Stimulated activated CD4-positive, alpha-beta T cell treated with anti-CD3 and anti-CD28 coated beads, Interleukin-12 subunit alpha, Interleukin-12 subunit beta, amount 100 ng/mL, for 24 hours (primary cell): ENCODE measurements around the gene AFG1L.
"Not testable (repeated sequence)": the region's sequence is repeated elsewhere in the genome, so short reads cannot be mapped to it uniquely, and the experiment has no call there.

Experiments
- DNase-seq, 2 experiments: peaks; one replicate each; pipeline ENCODE4 v3.0.0-alpha.2; 2020; ENCODE audit warnings: low read depth in 2 of 2

AFG1L gene

DNA sequence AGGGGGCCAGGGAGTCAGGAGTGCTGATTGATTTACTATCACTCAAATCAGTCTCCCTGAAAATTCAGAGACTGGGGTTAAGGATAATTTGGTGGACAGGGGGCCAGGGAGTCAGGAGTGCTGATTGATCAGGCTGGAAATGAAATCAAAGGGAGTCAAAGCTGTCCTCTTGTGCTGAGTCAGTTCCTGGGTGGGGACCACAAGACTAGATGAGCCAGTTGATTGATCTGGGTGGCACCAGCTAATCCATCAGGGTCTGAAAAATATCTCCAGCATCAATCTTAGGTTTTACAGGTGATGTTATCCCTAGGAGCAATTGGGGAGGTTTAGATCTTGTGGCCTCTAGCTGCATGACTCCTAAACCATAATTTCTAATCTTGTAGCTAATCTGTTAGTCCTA, 6.1 kb upstream of the AFG1L start:
- no peak for DNase-seq

DNA sequence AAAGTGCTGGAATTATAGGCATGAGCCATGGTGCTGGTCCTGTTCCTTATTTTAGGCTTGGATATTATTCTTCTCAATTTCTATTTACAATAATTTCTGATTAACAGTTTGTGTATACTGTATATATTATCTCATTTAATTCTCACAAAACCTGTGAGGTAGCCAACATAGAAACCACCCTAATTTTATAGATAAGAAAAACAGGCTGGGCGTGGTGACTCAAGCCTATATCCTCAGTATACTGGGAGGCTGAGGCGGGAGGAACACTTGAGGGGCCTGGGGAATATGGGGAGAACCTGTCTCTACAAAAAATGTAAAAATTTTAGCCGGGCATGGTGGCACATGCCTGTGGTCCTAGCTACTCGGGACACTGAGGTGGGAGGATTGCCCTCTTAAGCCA, 3.8 kb upstream of the AFG1L start:
- DNase-seq: no peak

DNA sequence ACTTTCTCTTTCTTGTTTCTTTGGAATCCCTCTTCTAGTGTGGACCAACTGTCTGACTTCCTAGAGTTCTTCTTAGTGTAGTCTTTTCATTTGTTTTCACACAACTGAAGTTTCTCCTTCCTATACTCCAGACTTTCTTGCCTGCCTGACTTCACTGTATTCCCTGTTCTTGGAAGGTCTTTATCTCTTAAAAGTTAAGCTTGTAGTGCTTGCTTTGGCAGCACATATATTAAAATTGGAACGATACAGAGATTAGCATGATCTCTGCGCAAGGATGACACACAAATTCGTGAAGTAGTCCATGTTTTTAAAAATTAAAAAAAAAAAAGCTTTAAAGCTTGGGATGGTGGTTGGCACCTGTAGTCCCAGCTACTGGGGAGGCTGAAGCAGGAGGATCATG, 2.3 kb upstream of the AFG1L start:
- not testable (repeated sequence) for DNase-seq

DNA sequence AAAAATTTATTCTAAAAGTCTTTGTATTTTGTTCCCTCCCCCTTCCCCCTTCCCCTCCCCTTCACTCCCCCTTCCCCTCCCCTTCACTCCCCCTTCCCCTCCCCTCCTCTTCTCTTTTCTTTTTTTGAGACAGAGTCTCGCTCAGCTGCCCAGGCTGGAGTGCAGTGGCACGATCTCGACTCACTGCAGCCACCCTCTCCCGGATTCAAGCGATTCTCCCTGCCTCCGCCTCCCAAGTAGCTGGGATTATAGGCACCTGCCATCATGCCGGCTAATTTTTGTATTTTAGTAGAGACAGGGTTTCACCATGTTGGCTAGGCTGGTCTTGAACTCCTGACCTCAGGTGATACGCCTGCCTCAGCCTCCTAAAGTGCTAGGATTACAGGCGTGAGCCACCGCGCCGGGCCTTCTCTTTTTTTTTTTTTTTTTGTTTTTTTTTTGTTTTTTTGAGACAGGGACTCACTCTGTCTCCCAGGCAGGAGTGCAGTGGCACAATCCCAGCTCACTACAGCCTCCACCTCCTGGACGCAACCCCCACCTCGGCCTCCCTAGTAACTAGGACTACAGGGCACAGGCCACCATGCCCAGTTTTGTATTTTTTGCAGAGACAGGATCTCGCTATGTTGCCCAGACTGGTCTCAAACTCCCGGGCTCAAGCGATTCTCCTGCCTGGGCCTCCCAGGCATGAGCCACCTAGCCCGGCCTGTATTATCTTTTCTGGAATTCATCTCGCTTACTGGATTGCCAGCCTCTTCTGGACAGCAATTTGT, 1.1 kb upstream of the AFG1L start:
- DNase-seq: no peak

DNA sequence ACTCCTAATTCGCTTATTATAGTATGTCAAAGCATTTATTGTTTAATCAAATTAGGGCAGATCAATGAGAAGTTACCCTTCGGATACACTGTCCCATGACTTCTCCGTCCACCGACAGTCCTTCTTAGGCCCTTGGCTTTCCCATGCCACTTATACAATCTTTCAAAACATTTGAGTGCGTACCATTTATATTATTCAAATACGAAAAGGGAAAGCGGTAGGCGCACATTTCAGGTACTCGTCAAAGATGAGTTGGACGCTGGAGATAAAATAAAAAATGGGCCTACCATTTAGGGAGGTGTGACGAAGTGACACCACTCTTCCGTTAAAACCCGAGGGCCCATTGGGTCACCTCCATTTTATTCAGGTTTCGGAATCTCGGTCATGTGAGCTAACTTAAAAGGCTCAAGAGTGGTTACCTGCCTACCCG, 542 bp upstream of the AFG1L start:
- no peak for DNase-seq

DNA sequence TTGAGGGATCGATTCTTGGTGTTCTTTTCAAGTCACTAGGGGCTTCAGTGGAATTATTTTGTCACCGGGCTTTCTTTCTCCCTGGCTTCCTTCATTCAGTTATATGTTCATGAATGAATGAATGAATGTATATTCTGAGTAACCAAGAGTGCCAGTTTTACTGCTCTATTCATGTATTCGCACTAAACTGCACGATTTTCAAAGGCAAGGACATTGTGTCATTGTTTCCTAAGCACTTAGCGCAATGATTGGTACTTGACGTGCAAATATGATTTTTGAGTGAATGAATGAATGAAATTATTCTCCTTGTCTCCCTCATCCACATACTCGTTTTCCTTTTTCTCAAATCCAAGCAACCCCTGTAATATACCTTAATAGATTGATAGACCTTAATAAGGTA, 822 bp downstream of the AFG1L start:
- no peak for DNase-seq

GRCh38 chr6:108302386-108302785, 7.5 kb downstream of the AFG1L start:
- no peak for DNase-seq

GRCh38 chr6:108304646-108305045, 9.8 kb downstream of the AFG1L start:
- DNase-seq: no peak

- not testable (repeated sequence) for DNase-seq
Measured at GRCh38 chr6:108308641-108309040, 13.8 kb downstream of the AFG1L start.

DNA sequence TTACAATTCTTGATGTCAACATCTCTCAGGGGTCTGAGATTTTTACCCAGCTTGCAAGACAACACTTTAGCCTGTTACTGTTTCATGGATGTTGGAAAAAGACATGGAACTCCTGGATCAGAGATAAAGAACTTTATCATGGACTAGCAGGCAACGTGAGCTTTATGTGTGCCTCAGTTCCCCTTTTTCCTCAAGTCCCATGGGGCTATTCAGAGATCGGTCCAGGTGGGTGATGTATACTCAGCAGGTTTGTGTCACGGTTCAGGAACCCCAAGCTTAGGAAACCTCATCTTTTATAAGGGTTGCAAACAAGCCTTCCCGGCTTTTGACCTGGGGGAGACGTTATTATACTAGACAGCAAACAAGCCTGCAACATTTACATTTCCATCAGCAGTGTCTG, 15.0 kb downstream of the AFG1L start:
- no peak for DNase-seq

GRCh38 chr6:108312605-108313004, 17.8 kb downstream of the AFG1L start:
- DNase-seq: no peak

DNA sequence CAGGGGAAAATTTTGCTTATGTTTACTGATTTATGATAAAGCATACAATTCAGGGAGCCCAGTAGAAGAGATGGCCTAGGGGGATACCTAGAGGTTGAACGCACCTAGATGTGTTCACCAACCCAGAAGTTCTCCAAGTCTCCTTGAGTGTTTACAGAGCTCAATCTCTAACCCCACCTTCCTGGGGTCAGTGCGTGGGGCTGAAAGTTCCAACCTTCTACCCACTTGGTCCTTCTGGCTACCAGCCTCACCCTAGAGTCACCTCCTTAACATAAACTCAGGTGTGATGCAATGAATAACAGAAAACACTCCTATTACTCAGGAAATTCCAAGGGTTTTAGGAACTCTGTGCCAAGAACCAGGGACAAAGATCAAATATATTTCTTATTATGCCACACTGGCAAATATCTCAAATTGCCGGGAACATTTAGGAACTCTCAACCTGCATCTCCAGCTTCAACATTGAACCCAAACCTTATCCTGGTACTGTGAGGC, 26.4 kb downstream of the AFG1L start:
- DNase-seq: no peak

DNA sequence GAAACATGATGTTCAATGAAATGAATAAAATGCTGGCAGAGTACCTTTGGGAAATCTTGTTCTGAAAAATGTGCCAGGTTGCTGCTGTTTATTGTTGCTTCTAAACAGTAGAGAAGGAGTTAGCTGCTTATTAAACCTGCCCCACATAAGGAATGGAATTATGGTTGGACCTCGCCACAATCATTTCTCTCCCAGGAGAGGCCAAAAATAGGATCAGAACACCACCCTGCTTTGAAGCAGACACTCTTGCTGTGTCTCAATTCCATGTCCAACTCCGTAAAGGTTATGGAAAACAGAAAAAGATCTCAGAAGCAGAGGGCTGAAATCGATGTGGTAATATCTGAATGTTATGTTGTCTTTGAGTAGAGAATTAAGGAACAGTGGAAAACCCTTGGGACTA, 27.9 kb downstream of the AFG1L start:
- DNase-seq: no peak

GRCh38 chr6:108323710-108324466, 29.0 kb downstream of the AFG1L start:
- DNase-seq: no peak

DNA sequence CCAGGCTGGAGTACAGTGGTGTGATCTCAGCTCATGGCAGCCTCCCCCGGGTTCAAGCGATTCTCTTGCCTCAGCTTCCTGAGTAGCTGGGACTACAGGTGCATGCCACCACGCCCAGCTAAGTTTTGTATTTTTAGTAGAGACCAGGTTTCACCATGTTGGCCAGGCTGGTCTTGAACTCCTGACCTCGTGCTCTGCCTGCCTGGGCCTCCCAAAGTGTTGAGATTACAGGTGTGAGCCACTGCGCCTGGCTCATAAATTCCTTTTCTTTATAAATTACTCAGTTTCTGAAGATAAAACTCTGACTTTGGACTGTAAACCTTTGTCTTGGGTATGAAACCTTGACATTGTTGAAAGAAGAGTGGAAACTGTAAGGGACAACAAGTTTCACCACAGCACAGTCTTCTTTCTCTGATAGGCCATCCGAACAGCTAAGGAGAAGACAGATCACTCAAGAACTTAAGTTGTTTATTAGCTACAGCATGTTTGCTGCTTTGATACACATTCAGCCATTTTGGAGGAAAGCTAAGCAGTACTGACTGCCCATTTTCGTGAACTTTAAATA, 35.4 kb downstream of the AFG1L start:
- DNase-seq: not testable (repeated sequence)

DNA sequence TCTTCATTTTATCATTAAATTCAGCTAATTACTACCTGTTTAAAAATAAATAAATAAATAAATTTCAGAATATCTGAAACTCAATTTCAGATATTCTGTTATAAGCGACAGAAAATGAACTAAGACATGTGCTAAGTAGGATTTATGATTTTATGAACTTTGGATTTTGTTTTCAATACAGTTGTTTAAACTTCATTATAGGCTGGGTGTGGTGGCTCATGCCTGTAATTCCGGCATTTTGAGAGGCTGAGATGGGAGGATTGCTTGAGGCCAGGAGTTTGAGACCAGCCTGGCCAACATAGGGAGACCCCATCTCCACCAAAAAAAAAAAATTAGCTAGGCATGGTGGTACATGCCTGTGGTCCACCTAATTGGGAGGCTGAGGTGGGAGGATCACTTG, 36.0 kb downstream of the AFG1L start:
- no peak for DNase-seq

DNA sequence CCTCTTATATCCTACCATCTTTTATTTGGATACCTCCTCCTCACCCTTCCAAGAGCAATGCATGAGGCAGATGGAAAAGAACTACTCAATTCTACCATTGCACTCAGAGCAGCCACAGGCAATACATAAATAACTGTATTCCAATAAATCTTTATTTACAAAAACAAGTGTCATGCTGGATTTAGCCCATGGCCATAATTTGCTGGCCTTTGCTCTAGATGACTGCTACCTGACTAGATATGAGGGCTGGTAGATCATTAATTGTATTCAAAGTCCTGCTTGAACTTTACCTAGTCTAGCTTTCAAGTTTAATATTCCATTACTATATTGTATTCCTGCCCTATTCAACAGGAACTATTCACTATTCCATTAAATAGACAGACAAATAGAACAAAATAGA, 37.1 kb downstream of the AFG1L start:
- DNase-seq: no peak

DNA sequence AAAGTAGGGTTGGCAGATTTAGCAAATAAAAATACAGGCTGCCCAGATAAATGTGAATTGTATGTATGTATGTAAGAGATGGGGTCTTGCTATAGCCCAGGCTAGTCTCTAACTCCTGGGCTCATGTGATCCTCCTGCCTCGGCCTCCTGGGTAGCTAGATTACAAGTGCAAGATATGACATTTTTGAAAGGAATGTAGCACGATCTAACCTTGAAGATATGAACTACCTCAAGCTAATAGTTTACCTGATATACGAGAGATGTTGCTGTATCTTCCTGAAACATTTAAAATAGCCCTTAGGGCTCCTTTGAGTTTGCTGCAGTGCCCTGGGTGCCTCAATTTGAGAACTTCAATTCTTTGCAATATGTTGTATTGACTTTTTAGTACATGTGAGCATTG, 42.1 kb downstream of the AFG1L start:
- DNase-seq: no peak

DNA sequence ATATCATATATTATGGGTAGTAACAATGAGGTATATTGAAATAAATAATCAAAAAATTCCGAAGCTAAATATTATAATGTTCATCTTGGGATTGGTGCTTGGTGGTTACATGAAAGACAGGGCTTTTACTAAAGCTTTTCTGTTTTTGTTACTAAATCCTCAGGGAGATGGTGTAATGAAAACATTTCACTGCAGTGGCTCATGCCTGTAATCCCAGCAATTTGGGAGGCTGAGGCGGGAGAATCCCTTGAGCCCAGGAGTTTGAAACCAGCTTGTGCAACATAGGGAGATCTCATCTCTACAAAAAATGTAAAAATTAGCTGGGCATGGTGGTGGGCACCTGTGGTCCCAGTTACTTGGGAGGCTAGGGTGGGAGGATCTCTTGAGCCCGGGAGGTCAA, 42.9 kb downstream of the AFG1L start:
- no peak for DNase-seq

- no peak for DNase-seq
Measured at GRCh38 chr6:108341372-108341771, 46.5 kb downstream of the AFG1L start.

GRCh38 chr6:108343894-108344293, 49.0 kb downstream of the AFG1L start:
- no peak for DNase-seq

DNA sequence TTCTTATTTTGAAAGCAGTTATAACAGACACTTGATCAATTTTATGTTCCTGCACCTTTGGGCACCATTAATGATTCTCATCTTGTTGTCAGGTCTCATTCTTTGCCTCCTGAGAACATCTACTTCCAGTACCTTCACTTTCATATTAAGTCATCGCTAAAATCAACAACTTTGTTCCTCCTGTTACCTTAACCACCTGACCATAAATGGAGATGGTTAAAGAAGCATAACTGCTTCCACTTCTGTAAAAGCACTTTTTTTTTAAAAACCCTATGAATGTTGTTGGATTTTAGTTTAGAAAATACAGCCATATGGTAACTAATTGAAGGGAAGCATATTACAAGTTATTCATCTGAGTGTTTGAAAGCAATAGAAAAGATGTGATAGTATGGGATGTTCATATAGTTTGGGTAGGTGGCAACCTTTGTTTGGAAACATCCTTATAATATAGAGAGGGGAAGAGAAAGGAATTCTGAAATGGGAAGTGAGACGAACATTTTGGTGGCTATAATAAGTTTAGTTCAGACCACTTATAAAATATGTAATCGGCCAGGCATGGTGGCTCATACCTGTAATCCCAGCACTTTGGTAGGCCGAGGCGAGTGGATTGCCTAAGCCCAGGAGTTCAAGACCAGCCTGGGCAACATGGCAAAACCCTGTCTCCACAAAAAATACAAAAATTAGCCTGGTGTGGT, 53.9 kb downstream of the AFG1L start:
- no peak for DNase-seq
